Measurements from ENCODE around the gene DEFB121. TPM values are rescaled to one million over a fixed set of nuclear protein-coding genes. Genes with fewer than 3 reads are reported as not detected.

DEFB121 gene
- total and polyA plus RNA-seq, 2 donors (not counting 3 experiments of a cell fraction or from before 2014, with no cell fraction given): not detected

- FAIRE-seq: no peak
- Histone ChIP-seq H3K4me2 (ENCODE audit: insufficient read depth, low read length) (no peak overlapping the region), H3K9me3 (replicated peaks; ENCODE audit: control insufficient read depth, insufficient read depth, low read length) (no peaks in the 10 kb centered on the region), H3K9ac (replicated peaks; ENCODE audit: extremely low read depth, insufficient read depth, low read length) (no peak overlapping the region), H3K79me2 (ENCODE audit: control insufficient read depth, insufficient read depth, low read length) (no peaks in the 10 kb centered on the region), H2AFZ (ENCODE audit: low read depth, low read length) (no peak overlapping the region), H3K4me1 (ENCODE audit: control insufficient read depth, extremely low read depth, insufficient read depth, low read length) (no peaks in the 10 kb centered on the region), H3K4me3 (replicated peaks in 1 of 3; ENCODE audit: insufficient read depth in 1 of 3, low read depth in 1 of 3, low read length in 3 of 3) (no peak overlapping the region), H4K20me1 (replicated peaks; ENCODE audit: control insufficient read depth, extremely low read depth, insufficient read depth, low read length) (no peaks in the 10 kb centered on the region), H3K36me3 (ENCODE audit: control insufficient read depth in 2 of 2, extremely low read depth in 1 of 2, insufficient read depth in 2 of 2, low read length in 2 of 2) (no peaks in the 10 kb centered on the region), H3K27ac (ENCODE audit: insufficient read depth, low read depth, low read length) (no peak overlapping the region), H3K27me3 (ENCODE audit: control insufficient read depth in 2 of 2, insufficient read depth in 2 of 2, low read length in 2 of 2) (no peaks in the 10 kb centered on the region), H3K9me1 (replicated peaks; ENCODE audit: control insufficient read depth, extremely low read depth, insufficient read depth, low read length) (no peaks in the 10 kb centered on the region)
- TF ChIP-seq GATA2 (IDR thresholded peaks at IDR 0.05; ENCODE audit: insufficient read depth, insufficient read length, low read depth, low read length): no peak
- no peak for TF ChIP-seq MYC (IDR thresholded peaks at IDR 0.05; ENCODE audit: low read depth, low read length)
- dilution Hi-C loops (cut with MboI; ENCODE audit: extremely low pct_ligation_motif_present, low sequenced_read_pairs) (no loop called here), intact Hi-C loops (cut with micrococcal nuclease) (no loop called here)
- no TSS peak for BruUV-seq (replicated peaks)
- CTCF ChIA-PET: no interaction called here
- DNase-seq (ENCODE audit: low read depth, low spot score): no peak
- POLR2A ChIA-PET: no interaction called here
These were observed 42.7 kb downstream of the DEFB121 start for GRCh38 chr20:31363295-31363694.

- dilution Hi-C loops (cut with MboI; ENCODE audit: extremely low pct_ligation_motif_present, low sequenced_read_pairs): no loop called here
- FAIRE-seq: no peak
These were observed 50.0 kb downstream of the DEFB121 start for GRCh38 chr20:31355981-31356380.

More at GRCh38 chr20:31355981-31356380, 50.0 kb downstream of the DEFB121 start:
- Histone ChIP-seq H3K36me3 (ENCODE audit: control insufficient read depth in 2 of 2, extremely low read depth in 1 of 2, insufficient read depth in 2 of 2, low read length in 2 of 2) (no peaks in the 10 kb centered on the region), H3K9me3 (replicated peaks; ENCODE audit: control insufficient read depth, insufficient read depth, low read length) (no peaks in the 10 kb centered on the region), H3K79me2 (ENCODE audit: control insufficient read depth, insufficient read depth, low read length) (no peaks in the 10 kb centered on the region), H3K4me3 (replicated peaks in 1 of 3; ENCODE audit: insufficient read depth in 1 of 3, low read depth in 1 of 3, low read length in 3 of 3) (no peak overlapping the region), H3K27ac (ENCODE audit: insufficient read depth, low read depth, low read length) (no peak overlapping the region), H3K9me1 (replicated peaks; ENCODE audit: control insufficient read depth, extremely low read depth, insufficient read depth, low read length) (no peaks in the 10 kb centered on the region), H3K9ac (replicated peaks; ENCODE audit: extremely low read depth, insufficient read depth, low read length) (no peak overlapping the region), H4K20me1 (replicated peaks; ENCODE audit: control insufficient read depth, extremely low read depth, insufficient read depth, low read length) (no peaks in the 10 kb centered on the region), H3K4me2 (ENCODE audit: insufficient read depth, low read length) (no peak overlapping the region), H3K27me3 (ENCODE audit: control insufficient read depth in 2 of 2, insufficient read depth in 2 of 2, low read length in 2 of 2) (no peaks in the 10 kb centered on the region), H3K4me1 (ENCODE audit: control insufficient read depth, extremely low read depth, insufficient read depth, low read length) (no peaks in the 10 kb centered on the region), H2AFZ (ENCODE audit: low read depth, low read length) (no peak overlapping the region)
- POLR2A ChIA-PET: no interaction called here
- intact Hi-C loops (cut with micrococcal nuclease): no loop called here
- no peak for DNase-seq (ENCODE audit: low read depth, low spot score)
- no TSS peak for BruUV-seq (replicated peaks)
- TF ChIP-seq POLR2A (IDR thresholded peaks at IDR 0.05; ENCODE audit: low read depth, low read length) (no peak), GATA2 (IDR thresholded peaks at IDR 0.05; ENCODE audit: insufficient read depth, insufficient read length, low read depth, low read length) (no peak), EZH2 (IDR thresholded peaks at IDR 0.05; ENCODE audit: borderline replicate concordance, low read depth, low read length, severe bottlenecking) (no peak), MYC (IDR thresholded peaks at IDR 0.05; ENCODE audit: low read depth, low read length) (no peak), CTCF (IDR thresholded peaks at IDR 0.05; ENCODE audit: extremely low read depth in 1 of 2, insufficient read depth in 1 of 2, low read depth in 1 of 2, low read length in 2 of 2) (no peak), FOS (IDR thresholded peaks at IDR 0.05; ENCODE audit: borderline replicate concordance, insufficient read depth, low read length) (no peak), MAX (IDR thresholded peaks at IDR 0.05; ENCODE audit: insufficient read depth, insufficient read length) (no peak), JUN (IDR thresholded peaks at IDR 0.05; ENCODE audit: borderline replicate concordance, insufficient read depth, insufficient read length, low read depth) (no peak), POLR2AphosphoS5 (IDR thresholded peaks at IDR 0.05; ENCODE audit: insufficient read depth, low read depth, low read length) (no peak)
- CTCF ChIA-PET: interaction anchor here (1.2 kb wide), 1 partner anchor 147 kb away, joined by 3 read pairs; no protein-coding TSS in a partner anchor
